Stimulated activated effector memory CD8-positive, alpha-beta T cell treated with anti-CD3 and anti-CD28 coated beads, Interleukin-12 subunit alpha, Interleukin-12 subunit beta, amount 100 ng/mL, for 72 hours (primary cell): ENCODE data around the gene AKAP9.
"Not testable (repeated sequence)": the region's sequence is repeated elsewhere in the genome, so short reads cannot be mapped to it uniquely, and the experiment has no call there.

Source experiments
- ATAC-seq: fragments of 150-1000 bp; cut with Tn5 transposase; 2 replicates; pipeline ENCODE4 v1.10.0; 2021
- DNase-seq, 2 donors: peaks; one replicate each; pipeline ENCODE4 v3.0.0; 2021 to 2022; ENCODE audit warnings: low spot score in 2 of 2
- H3K27ac Mint-ChIP-seq: one replicate; pipeline ENCODE4 v1.8.0; 2022; ENCODE audit warnings: mild to moderate bottlenecking, mixed read lengths
- H3K36me3 Mint-ChIP-seq: one replicate; pipeline ENCODE4 v1.8.0; 2022; ENCODE audit warnings: mild to moderate bottlenecking, mixed read lengths
- H3K4me1 Mint-ChIP-seq: one replicate; pipeline ENCODE4 v1.8.0; 2022; ENCODE audit warnings: mixed read lengths
- H3K4me3 Mint-ChIP-seq: one replicate; pipeline ENCODE4 v1.8.0; 2022; ENCODE audit warnings: mild to moderate bottlenecking, mixed read lengths
- H3K9me3 Mint-ChIP-seq: one replicate; pipeline ENCODE4 v1.8.0; 2022; ENCODE audit warnings: mixed read lengths

The AKAP9 gene

GRCh38 chr7:92141161-92141560 lies 200.5 kb downstream of the AKAP9 start:
- Mint-ChIP-seq H3K9me3 (no peaks in the 10 kb centered on the region), H3K4me3 (no peak overlapping the region), H3K27ac (no peak overlapping the region), H3K4me1 (peaks cover under 1% of the 10 kb centered on the region), H3K36me3 (no peaks in the 10 kb centered on the region)
- DNase-seq = no peak
- ATAC-seq = no peak

GRCh38 chr7:92142791-92143190 lies 202.1 kb downstream of the AKAP9 start:
- H3K4me3 Mint-ChIP-seq, H3K9me3 Mint-ChIP-seq, DNase-seq, H3K27ac Mint-ChIP-seq, H3K4me1 Mint-ChIP-seq, ATAC-seq, H3K36me3 Mint-ChIP-seq: not testable (repeated sequence)

GRCh38 chr7:92143192-92143880 lies 202.7 kb downstream of the AKAP9 start:
- ATAC-seq, H3K4me1 Mint-ChIP-seq, H3K4me3 Mint-ChIP-seq, H3K27ac Mint-ChIP-seq, DNase-seq, H3K9me3 Mint-ChIP-seq, H3K36me3 Mint-ChIP-seq: not testable (repeated sequence)

GRCh38 chr7:92149736-92150239 lies 209.1 kb downstream of the AKAP9 start:
- DNase-seq (no peak), ATAC-seq (no peak)
- no peaks in the 10 kb centered on the region for H3K36me3 Mint-ChIP-seq
- no peak overlapping the region for H3K27ac Mint-ChIP-seq
- no peaks in the 10 kb centered on the region for H3K9me3 Mint-ChIP-seq
- no peaks in the 10 kb centered on the region for H3K4me1 Mint-ChIP-seq
- no peak overlapping the region for H3K4me3 Mint-ChIP-seq

GRCh38 chr7:92150450-92151017 lies 209.9 kb downstream of the AKAP9 start:
- no peak for DNase-seq
- ATAC-seq = no peak
- Mint-ChIP-seq H3K9me3 (no peaks in the 10 kb centered on the region), H3K4me3 (no peak overlapping the region), H3K36me3 (no peaks in the 10 kb centered on the region), H3K27ac (no peak overlapping the region), H3K4me1 (no peaks in the 10 kb centered on the region)

- no peak for DNase-seq
These were observed 214.6 kb downstream of the AKAP9 start for GRCh38 chr7:92155108-92155739.

GRCh38 chr7:92156990-92157389 lies 216.3 kb downstream of the AKAP9 start:
- Mint-ChIP-seq H3K36me3 (no peaks in the 10 kb centered on the region), H3K9me3 (no peaks in the 10 kb centered on the region), H3K4me1 (no peaks in the 10 kb centered on the region), H3K4me3 (no peak overlapping the region), H3K27ac (no peak overlapping the region)
- no peak for DNase-seq
- no peak for ATAC-seq

More at GRCh38 chr7:92155108-92155739, 214.6 kb downstream of the AKAP9 start:
- Mint-ChIP-seq H3K4me1 (no peaks in the 10 kb centered on the region), H3K36me3 (no peaks in the 10 kb centered on the region), H3K4me3 (no peak overlapping the region), H3K27ac (no peak overlapping the region), H3K9me3 (no peaks in the 10 kb centered on the region)
- no peak for ATAC-seq

- Mint-ChIP-seq H3K4me1 (no peaks in the 10 kb centered on the region), H3K36me3 (no peaks in the 10 kb centered on the region), H3K27ac (no peak overlapping the region), H3K9me3 (no peaks in the 10 kb centered on the region), H3K4me3 (no peak overlapping the region)
- no peak for DNase-seq
- peak; percentile 46 for ATAC-seq
These were observed 218.3 kb downstream of the AKAP9 start for GRCh38 chr7:92158660-92159575.
